IMR-90 (cell line): ENCODE results near the gene FARP1. TPM values are rescaled to one million over a fixed set of nuclear protein-coding genes. Genes with fewer than 3 reads are reported as not detected.

Source experiments
- ATAC-seq: fragments of 200-7000 bp; cut with Tn5 transposase; 2 replicates; pipeline ENCODE4 v1.9.1; 2020; ENCODE audit warnings: low read depth, mild to moderate bottlenecking, moderate library complexity
- BruUV-seq: library from RNA; stranded (reverse); fragments of 400-500 nt; replicated peaks from 2 replicates; lab custom pipeline; 2021; lab: Mats Ljungman, UMichigan
- CTCF ChIA-PET: fragments of 300-600 bp; formaldehyde crosslinking; extraction: SDS; loops from one replicate; lab custom pipeline; 2021; ENCODE audit warnings: antibody characterized with exemption; lab: Yijun Ruan, JAX
- POLR2A ChIA-PET: fragments of 300-600 bp; sonication (Branson Sonifier 250); formaldehyde crosslinking; loops from one replicate; lab custom pipeline; 2022; ENCODE audit warnings: antibody characterized with exemption; ENCODE audit not compliant: unreplicated experiment; lab: Charles Lee
- DNase-seq: peaks from one replicate; pipeline ENCODE4 v3.0.0; 2013
- H2AFZ ChIP-seq: replicated peaks from 2 replicates; pipeline ENCODE3; 2013; ENCODE audit warnings: low read length, mild to moderate bottlenecking; ENCODE audit not compliant: poor library complexity
- H2AK5ac ChIP-seq: 2 replicates; pipeline ENCODE4 v1.6.1; 2013; ENCODE audit warnings: low read depth, low read length, inconsistent platforms
- H2AK9ac ChIP-seq: replicated peaks from 2 replicates; pipeline ENCODE3; 2013; ENCODE audit warnings: mild to moderate bottlenecking, low read depth, low read length, moderate library complexity; ENCODE audit not compliant: poor library complexity
- H2BK120ac ChIP-seq: 2 replicates; pipeline ENCODE4 v1.6.1; 2013; ENCODE audit warnings: low read depth, low read length, inconsistent platforms
- H2BK15ac ChIP-seq: 3 replicates; pipeline ENCODE4 v1.6.1; 2013; ENCODE audit warnings: low read depth, low read length, inconsistent platforms
- H2BK20ac ChIP-seq: 2 replicates; pipeline ENCODE4 v1.6.1; 2013; ENCODE audit warnings: low read depth, mild to moderate bottlenecking, inconsistent platforms, low read length, moderate library complexity
- H2BK5ac ChIP-seq: 2 replicates; pipeline ENCODE4 v1.6.1; 2013; ENCODE audit warnings: mild to moderate bottlenecking, low read depth, low read length, inconsistent platforms; ENCODE audit not compliant: poor library complexity, severe bottlenecking
- H3K14ac ChIP-seq: replicated peaks from 2 replicates; pipeline ENCODE4 v1.6.1; 2013; ENCODE audit warnings: low read depth, low read length, inconsistent platforms
- H3K18ac ChIP-seq: 2 replicates; pipeline ENCODE4 v1.6.1; 2013; ENCODE audit warnings: low read depth, low read length, control low read depth
- H3K23ac ChIP-seq: 2 replicates; pipeline ENCODE4 v1.6.1; 2013; ENCODE audit warnings: low read depth, low read length, inconsistent platforms
- H3K27ac ChIP-seq: 2 replicates; pipeline ENCODE4 v1.5.1; 2013; ENCODE audit warnings: mild to moderate bottlenecking, control low read depth, low read length; ENCODE audit not compliant: insufficient read depth
- H3K27me3 ChIP-seq: 2 replicates; pipeline ENCODE4 v1.6.1; 2013; ENCODE audit warnings: low read length; ENCODE audit not compliant: control insufficient read depth, insufficient read depth
- H3K36me3 ChIP-seq: 2 replicates; pipeline ENCODE4 v1.6.1; 2013; ENCODE audit warnings: low read length, mixed read lengths; ENCODE audit not compliant: control insufficient read depth, insufficient read depth
- H3K4ac ChIP-seq: 2 replicates; pipeline ENCODE4 v1.6.1; 2013; ENCODE audit warnings: low read depth, low read length, inconsistent platforms
- H3K4me1 ChIP-seq: 2 replicates; pipeline ENCODE4 v1.6.1; 2013; ENCODE audit warnings: low read length, mixed read lengths; ENCODE audit not compliant: control insufficient read depth, insufficient read depth
- H3K4me2 ChIP-seq: 2 replicates; pipeline ENCODE4 v1.6.1; 2013; ENCODE audit warnings: low read depth, mild to moderate bottlenecking, control low read depth, low read length, moderate library complexity
- H3K4me3 ChIP-seq: 2 replicates; pipeline ENCODE4 v1.5.1; 2013; ENCODE audit warnings: low read depth, mild to moderate bottlenecking, control low read depth, low read length, moderate library complexity; ENCODE audit not compliant: insufficient read depth
- H3K56ac ChIP-seq: 2 replicates; pipeline ENCODE4 v1.6.1; 2013; ENCODE audit warnings: low read length, inconsistent platforms; ENCODE audit not compliant: insufficient read depth; ENCODE audit errors: extremely low read depth
- H3K79me1 ChIP-seq, 2 experiments: 2 replicates each; pipeline ENCODE4 v1.6.1; 2013; ENCODE audit warnings: low read length in 2 of 2, inconsistent platforms in 1 of 2, low read depth in 1 of 2
- H3K9ac ChIP-seq: 2 replicates; pipeline ENCODE4 v1.6.1; 2013; ENCODE audit warnings: low read depth, low read length, control low read depth
- H3K9me1 ChIP-seq: 2 replicates; pipeline ENCODE4 v1.6.1; 2013; ENCODE audit warnings: low read length, inconsistent platforms; ENCODE audit not compliant: insufficient read depth
- H3K9me3 ChIP-seq: 2 replicates; pipeline ENCODE4 v1.6.1; 2013; ENCODE audit warnings: low read length; ENCODE audit not compliant: control insufficient read depth, insufficient read depth
- H4K20me1 ChIP-seq: 2 replicates; pipeline ENCODE4 v1.6.1; 2013; ENCODE audit warnings: low read length, inconsistent platforms; ENCODE audit not compliant: insufficient read depth
- H4K5ac ChIP-seq: 2 replicates; pipeline ENCODE4 v1.6.1; 2013; ENCODE audit warnings: mild to moderate bottlenecking, low read depth, low read length, control low read depth
- H4K8ac ChIP-seq, 2 experiments: 2 replicates each; pipeline ENCODE4 v1.6.1; 2013; ENCODE audit warnings: low read depth in 2 of 2, low read length in 2 of 2, control low read depth in 1 of 2, inconsistent platforms in 1 of 2
- H4K91ac ChIP-seq: 2 replicates; pipeline ENCODE4 v1.6.1; 2013; ENCODE audit warnings: low read depth, low read length, inconsistent platforms; ENCODE audit not compliant: insufficient read depth
- CEBPB ChIP-seq: IDR thresholded peaks from 2 replicates; pipeline ENCODE4 v1.6.1; 2012; ENCODE audit warnings: low read depth, low read length, improper control_type of control experiment
- CHD1 ChIP-seq: IDR thresholded peaks from 2 replicates; pipeline ENCODE4 v1.6.1; 2012; ENCODE audit warnings: low read depth, low read length, improper control_type of control experiment
- CTCF ChIP-seq: conservative IDR thresholded peaks from 2 replicates; pipeline ENCODE4 v1.5.1; 2012; ENCODE audit warnings: mild to moderate bottlenecking, low read depth, low read length, improper control_type of control experiment
- ELK1 ChIP-seq: fragments of 150-350 bp; IDR thresholded peaks from 2 replicates; pipeline ENCODE4 v1.6.1; 2016; ENCODE audit warnings: low read depth, mild to moderate bottlenecking, low read length, moderate library complexity, borderline replicate concordance
- FOS ChIP-seq: fragments of 150-350 bp; IDR thresholded peaks from 2 replicates; pipeline ENCODE4 v1.6.1; 2016; ENCODE audit warnings: low read depth, low read length
- MAFK ChIP-seq: IDR thresholded peaks from 2 replicates; pipeline ENCODE4 v1.6.1; 2012; ENCODE audit warnings: low read depth, low read length, improper control_type of control experiment
- MAZ ChIP-seq: IDR thresholded peaks from 2 replicates; pipeline ENCODE4 v1.6.1; 2012; ENCODE audit warnings: low read depth, mild to moderate bottlenecking, low read length, improper control_type of control experiment, moderate library complexity, borderline replicate concordance
- MXI1 ChIP-seq: IDR thresholded peaks from 2 replicates; pipeline ENCODE4 v1.6.1; 2012; ENCODE audit warnings: low read depth, mild to moderate bottlenecking, low read length, moderate library complexity, borderline replicate concordance
- NFE2L2 ChIP-seq: fragments of 150-350 bp; IDR thresholded peaks from 2 replicates; pipeline ENCODE4 v1.6.1; 2016; ENCODE audit warnings: low read depth, mild to moderate bottlenecking, low read length
- POLR2A ChIP-seq: IDR thresholded peaks from 2 replicates; pipeline ENCODE4 v1.6.1; 2012; ENCODE audit warnings: mild to moderate bottlenecking, low read depth, low read length
- RAD21 ChIP-seq: IDR thresholded peaks from 2 replicates; pipeline ENCODE4 v1.6.1; 2012; ENCODE audit warnings: low read length, improper control_type of control experiment
- RCOR1 ChIP-seq: IDR thresholded peaks from 2 replicates; pipeline ENCODE4 v1.6.1; 2012; ENCODE audit warnings: mild to moderate bottlenecking, low read length, improper control_type of control experiment; ENCODE audit not compliant: insufficient replicate concordance
- RFX5 ChIP-seq: IDR thresholded peaks from 2 replicates; pipeline ENCODE4 v1.8.0; 2012; ENCODE audit warnings: low read depth, mild to moderate bottlenecking, low read length, moderate library complexity
- SMC3 ChIP-seq: fragments of 150-350 bp; IDR thresholded peaks from 2 replicates; pipeline ENCODE4 v1.6.1; 2016; ENCODE audit warnings: low read depth, mild to moderate bottlenecking, antibody characterized with exemption, low read length, moderate library complexity
- USF2 ChIP-seq: fragments of 150-350 bp; IDR thresholded peaks from 2 replicates; pipeline ENCODE4 v1.6.1; 2017; ENCODE audit warnings: mild to moderate bottlenecking, antibody characterized with exemption, low read length, low read depth
- WGBS, 2 experiments: methylation state at CpG; one replicate each; pipeline versions ENCODE4 v1.1.5 to v1.1.7; 2013; ENCODE audit warnings: missing lambda C conversion rate in 2 of 2; ENCODE audit not compliant: insufficient read length in 1 of 2; ENCODE audit errors: extremely low coverage in 2 of 2; 5-methylcytosine and 5-hydroxymethylcytosine counted together
- dilution Hi-C: fragments of 300-500 bp; cut with HindIII; formaldehyde crosslinking; loops from one replicate; pipeline ENCODE4 v1.14.3; 2018; ENCODE audit warnings: low sequenced_read_pairs; ENCODE audit not compliant: unreplicated experiment
- in situ Hi-C: fragments of 300-500 bp; cut with MboI; formaldehyde crosslinking; loops from 3 replicates; pipeline ENCODE4 v1.14.3; 2019; ENCODE audit warnings: low sequenced_read_pairs, inconsistent platforms, mixed read lengths
- intact Hi-C: fragments of 100-400 bp; cut with micrococcal nuclease; formaldehyde crosslinking; loops from 2 replicates; pipeline ENCODE4 v1.10.0; 2022
- polyA plus RNA-seq, 3 experiments: library from polyadenylated mRNA; depleted of rRNA; stranded (reverse); fragments of >200 nt; gene quantifications; 2 replicates each; pipeline ENCODE4 v1.2.3, GENCODE V29; 2012; ENCODE audit warnings: low replicate concordance in 1 of 3
- total RNA-seq: library from RNA; depleted of rRNA; stranded (reverse); fragments of >200 nt; gene quantifications from 2 replicates; pipeline ENCODE4 v1.2.3, GENCODE V29; 2012

The FARP1 gene
- total and polyA plus RNA-seq, 2 of the 4 experiments (the other 2 are of a cell fraction): 39.6 to 57.0 TPM

GRCh38 chr13:98190889-98191444 is 48.1 kb downstream of the FARP1 start:
- Histone ChIP-seq H3K14ac (peak overlapping the region; percentile 48; the same call in 1 of the 2 replicates), H3K56ac (peak overlapping the region; percentile 17; the same call in 1 of the 2 replicates), H4K8ac (peak overlapping the region; percentile 66 to 92), H3K9me1 (peaks cover 27% of the 10 kb centered on the region), H3K4ac (peak overlapping the region; percentile 74), H4K20me1 (peaks cover 44% of the 10 kb centered on the region), H3K18ac (peak overlapping the region; percentile 47), H3K9me3 (no peaks in the 10 kb centered on the region), H2BK20ac (peak overlapping the region; percentile 61), H3K4me2 (no peak overlapping the region; the same call in 1 of the 2 replicates), H2BK120ac (peak overlapping the region; percentile 24), H3K23ac (peak overlapping the region; percentile 62), H3K4me1 (peaks cover 28% of the 10 kb centered on the region), H2BK5ac (peak overlapping the region; percentile 71), H2AK9ac (no peak overlapping the region), H3K9ac (no peak overlapping the region), H2AFZ (no peak overlapping the region), H3K36me3 (peaks cover 2% of the 10 kb centered on the region), H2AK5ac (peak overlapping the region; percentile 80), H4K91ac (peak overlapping the region; percentile 84), H3K79me1 (peaks cover 54 to 77% of the 10 kb centered on the region in 2 experiments), H4K5ac (peak overlapping the region; percentile 61), H2BK15ac (peak overlapping the region; percentile 60; the same call in 2 of the 3 replicates), H3K27me3 (no peaks in the 10 kb centered on the region), H3K4me3 (no peak overlapping the region), H3K27ac (peak overlapping the region; percentile 65; the same call in 1 of the 2 replicates)
- BruUV-seq: no TSS peak
- in situ Hi-C loops (no loop called here), intact Hi-C loops (loop anchor here (10.0 kb wide), 1 partner anchor 1056 kb away; no protein-coding TSS in a partner anchor), dilution Hi-C loops (no loop called here)
- ATAC-seq (no peak), DNase-seq (no peak)
- ChIA-PET CTCF (interaction anchor here (0.6 to 1.1 kb wide), 3 partner anchors 16 to 391 kb away, joined by 3 read pairs; no protein-coding TSS in a partner anchor), POLR2A (interaction anchor here (0.8 kb wide), 1 partner anchor 9 kb away, joined by 3 read pairs; no protein-coding TSS in a partner anchor)
- 64% methylated on average over 2 of the region's 11 CpGs; no CpG with 5 or more reads in 1 of the 2 experiments for WGBS, 2 experiments
- TF ChIP-seq ELK1 (no peak), POLR2A (no peak), CHD1 (no peak), RFX5 (no peak), USF2 (no peak), FOS (no peak), RCOR1 (no peak), RAD21 (no peak), SMC3 (no peak), CTCF (no peak), MAFK (no peak), MAZ (no peak), NFE2L2 (no peak), MXI1 (no peak), CEBPB (no peak)
